Trophoblast cell (in vitro differentiated cells and primary cell): ENCODE measurements around the gene SUSD2. TPM values are rescaled to one million over a fixed set of nuclear protein-coding genes. Genes with fewer than 3 reads are reported as not detected.
"Not testable (repeated sequence)": the region's sequence is repeated elsewhere in the genome, so short reads cannot be mapped to it uniquely, and the experiment has no call there.

Experiments
- DNase-seq, 2 donors: peaks; one replicate each; pipeline ENCODE4 v3.0.0-alpha.2; 2016
- H2AFZ ChIP-seq: 2 replicates; pipeline ENCODE4 v1.6.1; 2013; ENCODE audit warnings: low read length, moderate library complexity, mild to moderate bottlenecking; ENCODE audit not compliant: insufficient read depth, poor library complexity
- H2AK5ac ChIP-seq: 2 replicates; pipeline ENCODE4 v1.6.1; 2013; ENCODE audit warnings: mild to moderate bottlenecking, low read length
- H2BK120ac ChIP-seq: 2 replicates; pipeline ENCODE4 v1.6.1; 2013; ENCODE audit warnings: low read length, mild to moderate bottlenecking, moderate library complexity; ENCODE audit not compliant: insufficient read depth, poor library complexity
- H2BK12ac ChIP-seq: 2 replicates; pipeline ENCODE4 v1.6.1; 2013; ENCODE audit warnings: mild to moderate bottlenecking, low read length, moderate library complexity
- H2BK5ac ChIP-seq: 2 replicates; pipeline ENCODE4 v1.6.1; 2013; ENCODE audit warnings: low read length, low read depth, moderate library complexity, mild to moderate bottlenecking; ENCODE audit not compliant: poor library complexity
- H3K14ac ChIP-seq: 2 replicates; pipeline ENCODE4 v1.6.1; 2013; ENCODE audit warnings: mild to moderate bottlenecking, low read length
- H3K18ac ChIP-seq: 2 replicates; pipeline ENCODE4 v1.6.1; 2013; ENCODE audit warnings: mild to moderate bottlenecking, low read length
- H3K23ac ChIP-seq: 2 replicates; pipeline ENCODE4 v1.6.1; 2013; ENCODE audit warnings: low read length
- H3K27ac ChIP-seq: 2 replicates; pipeline ENCODE4 v1.5.1; 2013; ENCODE audit warnings: low read depth, mild to moderate bottlenecking, inconsistent platforms, low read length, moderate library complexity
- H3K27me3 ChIP-seq: 2 replicates; pipeline ENCODE4 v1.6.1; 2013; ENCODE audit warnings: inconsistent platforms, mild to moderate bottlenecking, low read length, moderate library complexity; ENCODE audit not compliant: insufficient read depth
- H3K36me3 ChIP-seq, 2 experiments: 1 replicate in 1 of 2; 2 replicates in 1 of 2; pipeline ENCODE4 v1.6.1; 2013; ENCODE audit warnings: low read length in 2 of 2, mild to moderate bottlenecking in 2 of 2, moderate library complexity in 1 of 2; ENCODE audit not compliant: insufficient read depth in 2 of 2, control insufficient read depth in 1 of 2
- H3K4ac ChIP-seq: 2 replicates; pipeline ENCODE4 v1.6.1; 2013; ENCODE audit warnings: low read depth, mild to moderate bottlenecking, low read length, moderate library complexity
- H3K4me1 ChIP-seq, 2 experiments: 1 replicate in 1 of 2; 2 replicates in 1 of 2; pipeline ENCODE4 v1.6.1; 2013; ENCODE audit warnings: low read length in 2 of 2, mild to moderate bottlenecking in 2 of 2, moderate library complexity in 1 of 2; ENCODE audit not compliant: insufficient read depth in 2 of 2, control insufficient read depth in 1 of 2
- H3K4me2 ChIP-seq: 2 replicates; pipeline ENCODE4 v1.6.1; 2013; ENCODE audit warnings: inconsistent platforms, mild to moderate bottlenecking, low read length, moderate library complexity
- H3K4me3 ChIP-seq: 2 replicates; pipeline ENCODE4 v1.5.1; 2013; ENCODE audit warnings: mild to moderate bottlenecking, low read depth, low read length, inconsistent platforms
- H3K79me1 ChIP-seq: one replicate; pipeline ENCODE4 v1.6.1; 2013; ENCODE audit warnings: low read length
- H3K79me2 ChIP-seq: 2 replicates; pipeline ENCODE4 v1.6.1; 2013; ENCODE audit warnings: low read length, mild to moderate bottlenecking; ENCODE audit not compliant: control insufficient read depth, insufficient read depth, poor library complexity
- H3K9ac ChIP-seq: 2 replicates; pipeline ENCODE4 v1.6.1; 2013; ENCODE audit warnings: mild to moderate bottlenecking, low read length
- H3K9me3 ChIP-seq: 2 replicates; pipeline ENCODE4 v1.6.1; 2013; ENCODE audit warnings: low read depth, mild to moderate bottlenecking, control low read depth, inconsistent platforms, low read length; ENCODE audit not compliant: insufficient read depth
- H4K12ac ChIP-seq: 2 replicates; pipeline ENCODE4 v1.6.1; 2013; ENCODE audit warnings: low read depth, mild to moderate bottlenecking, low read length, moderate library complexity
- H4K8ac ChIP-seq: 2 replicates; pipeline ENCODE4 v1.6.1; 2013; ENCODE audit warnings: low read depth, mild to moderate bottlenecking, low read length, moderate library complexity
- H4K91ac ChIP-seq: one replicate; pipeline ENCODE4 v1.6.1; 2013; ENCODE audit warnings: low read depth, mild to moderate bottlenecking, low read length, moderate library complexity
- WGBS: extraction: QIAGEN DNeasy Blood & Tissue Kit; methylation state at CpG from one replicate; pipeline ENCODE4 v1.1.7; 2013; ENCODE audit warnings: missing lambda C conversion rate; ENCODE audit not compliant: insufficient read length, insufficient coverage; ENCODE audit errors: extremely low coverage; 5-methylcytosine and 5-hydroxymethylcytosine counted together
- polyA plus RNA-seq: library from polyadenylated mRNA; stranded (reverse); fragments of 200-250 nt; gene quantifications from 2 replicates; pipeline ENCODE4 v1.2.3, GENCODE V29; 2013

The SUSD2 gene
- polyA plus RNA-seq = 36.0 and 40.8 TPM in 2 replicates

- Histone ChIP-seq H2AK5ac (no peak within 1 kb of the TSS), H3K27me3 (no peaks in the 10 kb centered on the region), H4K12ac (no peak within 1 kb of the TSS), H3K4ac (no peak within 1 kb of the TSS), H3K79me1 (no peaks in the 10 kb centered on the region), H2AFZ (no peak within 1 kb of the TSS), H3K4me2 (no peak within 1 kb of the TSS), H3K36me3 (peaks cover 9 to 13% of the 10 kb centered on the region in 2 experiments), H3K27ac (no peak within 1 kb of the TSS), H4K8ac (no peak within 1 kb of the TSS), H2BK120ac (no peak within 1 kb of the TSS), H3K9ac (no peak within 1 kb of the TSS), H3K4me1 (peaks cover 10 to 15% of the 10 kb centered on the region in 2 experiments), H2BK12ac (no peak within 1 kb of the TSS), H3K79me2 (no peaks in the 10 kb centered on the region), H4K91ac (no peak within 1 kb of the TSS), H3K9me3 (no peaks in the 10 kb centered on the region), H3K18ac (no peak within 1 kb of the TSS), H3K23ac (no peak within 1 kb of the TSS), H3K14ac (no peak within 1 kb of the TSS), H2BK5ac (no peak within 1 kb of the TSS), H3K4me3 (no peak within 1 kb of the TSS)
- WGBS = no CpG with 5 or more reads among the region's 35 CpGs
- peak; percentile 81 to 93 for DNase-seq
Measured at GRCh38 chr22:24181088-24181995, at the start of gene SUSD2. SUSD2 (plus strand) TSS chr22:24181487; CDS start chr22:24181520, 33 bp downstream.

- Histone ChIP-seq H3K27ac (no peak overlapping the region), H2BK120ac (no peak overlapping the region), H2BK12ac (no peak overlapping the region), H3K79me1 (peaks cover 5% of the 10 kb centered on the region), H2AK5ac (no peak overlapping the region), H4K8ac (no peak overlapping the region), H3K4me3 (no peak overlapping the region), H2BK5ac (no peak overlapping the region), H3K9ac (no peak overlapping the region), H3K14ac (no peak overlapping the region), H3K18ac (no peak overlapping the region), H2AFZ (no peak overlapping the region), H3K79me2 (no peaks in the 10 kb centered on the region), H3K4me1 (peaks cover 6% of the 10 kb centered on the region in 2 experiments), H3K23ac (no peak overlapping the region), H3K4me2 (no peak overlapping the region), H3K4ac (no peak overlapping the region), H4K12ac (no peak overlapping the region), H3K36me3 (peaks cover 27 to 45% of the 10 kb centered on the region in 2 experiments), H3K9me3 (no peaks in the 10 kb centered on the region), H3K27me3 (no peaks in the 10 kb centered on the region), H4K91ac (no peak overlapping the region)
- WGBS = no CpG with 5 or more reads among the region's 11 CpGs
- DNase-seq = no peak
Measured at GRCh38 chr22:24133187-24133965, 47.9 kb upstream of the SUSD2 start.

GRCh38 chr22:24134090-24134846 is 47.0 kb upstream of the SUSD2 start:
- no peak overlapping the region for H2BK12ac ChIP-seq
- H3K79me1 ChIP-seq = peaks cover 8% of the 10 kb centered on the region
- H3K9me3 ChIP-seq = no peaks in the 10 kb centered on the region
- H3K79me2 ChIP-seq = no peaks in the 10 kb centered on the region
- H3K4me3 ChIP-seq = no peak overlapping the region
- no peak overlapping the region for H3K27ac ChIP-seq
- H2BK5ac ChIP-seq = no peak overlapping the region
- no peak overlapping the region for H2AFZ ChIP-seq
- no peak overlapping the region for H3K23ac ChIP-seq
- DNase-seq = no peak
- H2BK120ac ChIP-seq = no peak overlapping the region
- H4K12ac ChIP-seq = no peak overlapping the region
- no peak overlapping the region for H3K4me2 ChIP-seq
- H3K27me3 ChIP-seq = no peaks in the 10 kb centered on the region
- H4K8ac ChIP-seq = no peak overlapping the region
- H4K91ac ChIP-seq = no peak overlapping the region
- H3K36me3 ChIP-seq = peaks cover 20 to 37% of the 10 kb centered on the region in 2 experiments
- no peak overlapping the region for H3K14ac ChIP-seq
- no peak overlapping the region for H3K18ac ChIP-seq
- peaks cover 6 to 9% of the 10 kb centered on the region in 2 experiments for H3K4me1 ChIP-seq
- H3K4ac ChIP-seq = no peak overlapping the region
- no peak overlapping the region for H3K9ac ChIP-seq
- WGBS = no CpG with 5 or more reads among the region's 22 CpGs
- no peak overlapping the region for H2AK5ac ChIP-seq

- no CpG with 5 or more reads among the region's 6 CpGs for WGBS
- not testable (repeated sequence) for H3K4ac ChIP-seq, H2AK5ac ChIP-seq, H3K27ac ChIP-seq, H2BK120ac ChIP-seq, H3K23ac ChIP-seq, H2BK5ac ChIP-seq, H3K79me2 ChIP-seq, H3K18ac ChIP-seq, DNase-seq, H3K9ac ChIP-seq, H2AFZ ChIP-seq, H3K9me3 ChIP-seq, H4K91ac ChIP-seq, H2BK12ac ChIP-seq, H4K8ac ChIP-seq, H3K4me2 ChIP-seq, H4K12ac ChIP-seq, H3K14ac ChIP-seq, H3K4me3 ChIP-seq, H3K27me3 ChIP-seq
- Histone ChIP-seq H3K4me1 (peaks cover 8 to 13% of the 10 kb centered on the region in 2 experiments), H3K36me3 (peaks cover 13 to 22% of the 10 kb centered on the region in 2 experiments), H3K79me1 (peaks cover 13% of the 10 kb centered on the region)
Measured at GRCh38 chr22:24136533-24136932, 44.8 kb upstream of the SUSD2 start.
